NK-92 (cell line): ENCODE data around the gene UBASH3A.

Source experiments
- DNase-seq: peaks from one replicate; lab custom pipeline; 2025; ENCODE audit not compliant: unreplicated experiment; lab: John Stamatoyannopoulos, UW

The UBASH3A gene

GRCh38 chr21:42484966-42485365 is 81.3 kb downstream of the UBASH3A start:
- no peak for DNase-seq

- DNase-seq: no peak
Observed at GRCh38 chr21:42486072-42486471, 82.4 kb downstream of the UBASH3A start.

DNA sequence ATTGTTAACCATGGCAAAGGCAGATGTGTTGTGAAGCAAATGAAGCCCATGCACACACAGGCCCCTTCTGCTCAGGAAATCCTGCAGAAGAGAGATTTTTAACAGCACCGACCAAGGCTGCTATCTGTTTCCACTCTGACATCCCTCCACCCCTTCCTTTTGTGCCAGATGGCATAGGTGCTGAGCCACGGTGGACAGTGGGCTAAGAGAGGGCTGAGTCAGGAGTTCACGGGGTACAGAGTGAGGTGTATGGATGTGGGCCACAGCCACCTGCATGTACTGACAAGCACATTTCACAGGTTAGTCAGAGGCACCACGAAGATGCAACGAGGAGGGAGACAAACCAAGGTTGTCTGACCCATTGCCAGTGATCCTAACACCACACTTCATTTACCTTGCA is 82.8 kb downstream of the UBASH3A start:
- no peak for DNase-seq

DNA sequence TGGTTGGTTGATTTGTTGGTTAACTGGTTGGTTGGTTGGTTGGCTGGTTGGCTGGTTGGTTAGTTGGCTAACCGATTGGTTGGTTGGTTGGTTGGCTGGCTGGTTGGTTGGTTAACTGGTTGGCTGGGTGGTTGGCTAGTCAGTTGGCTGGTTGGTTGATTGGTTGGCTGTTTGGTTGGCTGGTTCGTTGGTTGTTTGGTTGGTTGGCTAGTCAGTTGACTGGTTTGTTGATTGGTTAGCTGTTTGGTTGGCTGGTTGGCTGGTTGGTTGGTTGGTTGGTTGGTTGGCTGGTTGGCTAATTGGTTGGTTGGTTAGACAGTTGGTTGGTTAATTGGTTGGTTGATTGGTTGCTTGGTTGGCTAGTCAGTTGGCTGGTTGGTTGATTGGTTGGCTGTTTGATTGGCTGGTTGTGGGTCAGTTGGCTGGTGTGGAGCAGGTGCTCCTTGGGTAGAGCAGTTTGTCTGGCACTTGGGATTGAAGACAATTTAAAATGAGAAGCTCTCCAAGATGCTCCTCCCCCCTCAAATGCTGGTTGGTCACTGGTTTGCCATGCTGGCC is 85.4 kb downstream of the UBASH3A start:
- DNase-seq: no peak

- DNase-seq: no peak
Observed at GRCh38 chr21:42489991-42490390, 86.3 kb downstream of the UBASH3A start.

GRCh38 chr21:42490720-42491119 is 87.0 kb downstream of the UBASH3A start:
- DNase-seq: no peak

DNA sequence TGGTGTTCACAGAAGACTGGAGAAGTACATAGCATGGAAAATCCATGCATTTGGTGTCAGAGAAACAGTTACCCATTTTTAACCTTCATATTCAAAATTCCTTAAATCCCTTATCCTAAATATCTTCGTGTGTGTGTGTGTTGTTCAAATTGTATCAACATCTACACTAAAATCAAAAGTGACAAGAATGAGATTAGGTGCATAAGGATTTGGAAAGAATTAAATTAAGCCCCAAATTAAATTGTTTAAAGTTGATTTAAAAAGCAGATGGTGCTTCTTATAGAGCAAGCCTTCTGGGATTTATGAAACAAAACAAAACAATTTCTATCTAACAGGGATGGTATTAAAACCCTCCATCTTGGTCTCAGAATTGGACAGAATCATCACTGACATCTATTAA is 87.6 kb downstream of the UBASH3A start:
- no peak for DNase-seq

GRCh38 chr21:42492201-42492600 is 88.5 kb downstream of the UBASH3A start:
- DNase-seq: no peak

DNA sequence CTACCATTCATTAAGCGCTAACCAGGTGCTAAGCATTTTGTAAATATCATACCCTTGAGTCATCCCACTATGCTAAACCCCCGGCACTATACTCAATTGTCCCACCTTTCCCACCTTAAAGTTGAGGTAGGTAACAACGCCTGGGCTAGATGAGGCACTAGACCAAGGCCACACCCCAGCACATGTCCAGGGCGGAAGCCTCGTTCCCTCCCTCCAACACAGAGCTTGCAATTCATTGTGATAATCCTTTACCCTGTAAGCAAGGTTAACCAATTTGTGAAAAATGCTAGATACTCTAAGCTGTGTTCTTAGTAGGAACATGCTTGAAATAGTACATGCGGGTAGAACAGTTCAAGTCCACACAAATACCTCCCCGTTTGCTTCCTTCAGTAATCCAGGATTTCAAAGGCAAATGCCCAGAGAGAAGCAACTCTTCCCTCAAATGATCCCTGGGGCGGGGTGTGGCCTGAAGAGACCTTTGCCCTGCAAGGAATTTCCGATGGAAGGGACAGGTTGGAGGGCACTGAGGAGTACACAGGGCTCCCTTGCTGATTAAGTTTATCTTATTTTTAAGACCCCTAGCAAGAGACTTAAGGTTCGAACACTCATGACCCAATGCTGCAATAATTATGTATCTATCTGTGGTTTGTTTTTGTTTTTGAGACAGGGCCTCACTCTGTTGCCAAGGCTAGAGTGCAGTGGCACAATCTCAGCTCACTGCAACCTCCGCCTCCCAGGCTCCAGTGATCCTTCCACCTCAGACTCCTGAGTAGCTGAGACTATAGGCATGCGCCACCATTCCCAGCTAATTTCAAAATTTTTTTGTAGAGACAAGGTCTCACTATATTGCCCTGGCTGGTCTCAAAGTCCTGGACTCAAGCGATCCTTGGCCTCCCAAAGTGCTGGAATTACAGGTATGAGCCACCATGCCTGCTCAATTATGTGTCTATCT is 89.7 kb downstream of the UBASH3A start:
- DNase-seq: no peak

DNA sequence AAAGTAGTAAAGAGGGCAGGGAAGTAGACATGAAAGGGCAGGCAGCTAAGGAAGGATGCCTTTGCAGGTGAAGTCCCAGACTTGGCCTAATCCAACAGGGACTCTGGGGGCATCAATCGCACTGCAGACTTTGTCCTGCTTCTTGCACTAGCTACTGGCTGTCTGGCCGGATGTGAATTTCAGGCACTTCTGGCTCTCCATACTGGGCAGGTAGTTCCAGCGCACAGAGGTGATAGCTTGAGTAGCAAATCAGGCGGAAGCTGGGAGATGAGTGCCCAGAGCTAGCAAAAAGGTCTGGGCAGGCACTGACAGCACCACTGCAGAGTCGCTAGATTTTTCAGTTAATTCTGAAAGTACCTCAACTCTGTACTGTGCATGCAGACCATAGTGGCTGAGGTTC is 91.3 kb downstream of the UBASH3A start:
- no peak for DNase-seq

DNA sequence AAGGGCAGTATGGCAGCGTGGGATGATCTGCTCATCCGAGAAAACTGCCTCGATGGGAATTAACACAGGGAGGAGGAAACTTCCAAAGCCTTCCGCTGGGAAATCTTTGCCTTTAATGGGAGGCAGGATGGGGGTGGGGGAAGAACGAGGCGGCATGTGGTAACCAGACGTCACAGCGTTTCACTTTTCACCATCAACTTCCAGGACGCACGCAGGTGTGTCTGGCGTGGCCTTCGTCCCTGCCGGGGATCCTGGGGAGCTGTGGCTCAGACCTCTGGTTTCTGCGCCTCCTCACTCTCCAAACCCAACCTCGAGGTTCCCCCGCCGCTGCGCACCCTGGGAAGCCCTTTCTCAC is 92.0 kb downstream of the UBASH3A start:
- no peak for DNase-seq

- peak; percentile 95 for DNase-seq
Observed at GRCh38 chr21:42496120-42496838, 92.6 kb downstream of the UBASH3A start, which contains the start of gene RSPH1. Gene RSPH1, minus strand, starts transcription at chr21:42496224. Its CDS starts 38 bp downstream, at chr21:42496186.

DNA sequence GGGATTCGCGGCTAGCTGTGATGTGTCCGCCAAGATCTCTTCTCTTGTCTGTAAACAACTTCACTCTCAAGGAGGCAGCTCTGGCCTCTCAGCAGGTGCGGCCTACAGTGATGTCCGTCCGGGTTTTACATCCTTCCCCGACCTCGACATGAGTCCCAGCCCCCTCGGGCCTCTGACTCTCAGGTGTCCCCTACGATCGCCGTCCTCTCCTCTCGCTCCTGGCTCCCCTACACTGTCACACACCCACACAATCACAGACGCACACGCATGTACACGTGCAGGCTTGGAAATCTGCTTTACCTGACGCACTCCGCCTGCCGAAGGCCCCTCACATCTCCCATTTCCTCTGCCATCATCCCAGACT is 93.1 kb downstream of the UBASH3A start:
- no peak for DNase-seq
